BLaER1 treated with 17β-estradiol and CSF1 and Interleukin-3, amounts not matched to agents 10 nM and 100 nM (cell line): ENCODE data around the gene HSD3B1.
A peak's percentile ranks its signal among the peaks of the same experiment; 100 is the strongest.
"Not testable (repeated sequence)": the region's sequence is repeated elsewhere in the genome, so short reads cannot be mapped to it uniquely, and the experiment has no call there.

Experiments
- H3K27ac ChIP-seq, 11 experiments: shearing (Covaris generic); formaldehyde crosslinking; 2 replicates each; pipeline ENCODE4 v1.8.1; 2022
- H3K27me3 ChIP-seq, 11 experiments: shearing (Covaris generic); formaldehyde crosslinking; 2 replicates each; pipeline ENCODE4 v1.8.1; 2022
- H3K36me3 ChIP-seq, 11 experiments: shearing (Covaris generic); formaldehyde crosslinking; 2 replicates each; pipeline ENCODE4 v1.8.1; 2022
- H3K4me1 ChIP-seq, 10 experiments: shearing (Covaris generic); formaldehyde crosslinking; 2 replicates each; pipeline ENCODE4 v1.8.1; 2022
- H3K4me2 ChIP-seq, 11 experiments: shearing (Covaris generic); formaldehyde crosslinking; 2 replicates each; pipeline ENCODE4 v1.8.1; 2022
- H3K4me3 ChIP-seq, 10 experiments: shearing (Covaris generic); formaldehyde crosslinking; 2 replicates each; pipeline ENCODE4 v1.8.1; 2022
- H3K9ac ChIP-seq, 11 experiments: shearing (Covaris generic); formaldehyde crosslinking; 2 replicates each; pipeline ENCODE4 v1.8.1; 2022
- H3K9me3 ChIP-seq, 11 experiments: shearing (Covaris generic); formaldehyde crosslinking; replicated peaks in 1 of 11; 2 replicates each; pipeline ENCODE4 v1.8.1; 2022
- H4K20me1 ChIP-seq, 11 experiments: shearing (Covaris generic); formaldehyde crosslinking; 2 replicates each; pipeline ENCODE4 v1.8.1; 2022
- Cebpa-rat ChIP-seq, 11 experiments: shearing (Covaris generic); IDR thresholded peaks; 2 replicates each; pipeline ENCODE4 v1.8.1; 2022

The HSD3B1 gene

DNA sequence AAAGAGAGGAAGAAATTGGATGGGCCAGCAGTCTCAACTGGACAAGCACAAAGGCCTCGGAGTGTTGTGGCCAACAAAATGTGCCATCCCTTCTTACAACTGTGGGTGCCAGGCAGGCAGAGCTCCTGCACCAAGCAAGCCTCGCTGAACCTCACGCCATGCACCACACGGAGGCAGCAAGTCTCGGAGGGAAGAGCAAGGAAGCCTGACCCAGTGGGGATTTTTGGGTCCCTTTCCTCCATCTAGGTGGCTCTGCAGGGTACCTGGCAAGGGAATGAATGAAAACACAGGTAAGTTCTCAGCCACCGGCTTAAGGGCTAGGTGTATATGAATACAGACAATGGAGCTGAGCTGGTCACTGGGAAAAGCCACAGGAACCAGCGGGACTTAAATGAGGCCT, 40.8 kb downstream of the HSD3B1 start:
- Histone ChIP-seq H4K20me1 (no peaks in the 10 kb centered on the region), H3K4me1 (peaks cover 0 to 7% (median 0%) of the 10 kb centered on the region in 10 experiments; a peak in 5 of 20 replicates), H3K9me3 (no peaks in the 10 kb centered on the region), H3K4me3 (no peak overlapping the region), H3K27ac (no peak overlapping the region), H3K27me3 (no peaks in the 10 kb centered on the region), H3K9ac (no peak overlapping the region), H3K36me3 (no peaks in the 10 kb centered on the region), H3K4me2 (no peak overlapping the region)
- TF ChIP-seq Cebpa-rat (IDR thresholded peaks at IDR 0.05) = no peak

DNA sequence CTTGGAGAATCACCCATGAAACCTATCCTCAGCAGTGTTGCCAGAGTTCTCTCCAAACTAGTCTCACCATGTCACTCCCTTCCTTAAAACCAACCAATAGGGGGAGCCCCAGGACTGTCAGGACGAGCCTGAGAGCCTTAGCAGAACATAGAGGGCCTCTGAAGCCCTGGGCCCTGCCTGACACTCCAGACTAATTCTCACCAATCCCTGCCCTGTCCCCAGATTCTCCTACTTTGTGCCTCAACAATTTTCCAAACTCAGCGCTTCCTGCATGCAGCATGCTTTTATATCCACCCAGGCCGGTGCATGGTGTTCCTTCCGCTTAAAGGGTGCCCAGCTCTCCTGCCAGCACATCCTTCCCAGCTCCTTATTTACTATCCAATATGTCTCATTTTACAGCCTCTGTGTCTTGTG, 42.7 kb downstream of the HSD3B1 start:
- no peaks in the 10 kb centered on the region for H4K20me1 ChIP-seq
- no peak overlapping the region for H3K9ac ChIP-seq
- no peaks in the 10 kb centered on the region for H3K27me3 ChIP-seq
- H3K36me3 ChIP-seq = no peaks in the 10 kb centered on the region
- no peak overlapping the region for H3K27ac ChIP-seq
- no peaks in the 10 kb centered on the region for H3K9me3 ChIP-seq
- TF ChIP-seq Cebpa-rat (IDR thresholded peaks at IDR 0.05) = no peak
- H3K4me2 ChIP-seq = no peak overlapping the region
- H3K4me1 ChIP-seq = peaks cover 0 to 8% (median 0%) of the 10 kb centered on the region in 10 experiments; a peak in 5 of 20 replicates
- H3K4me3 ChIP-seq = no peak overlapping the region

DNA sequence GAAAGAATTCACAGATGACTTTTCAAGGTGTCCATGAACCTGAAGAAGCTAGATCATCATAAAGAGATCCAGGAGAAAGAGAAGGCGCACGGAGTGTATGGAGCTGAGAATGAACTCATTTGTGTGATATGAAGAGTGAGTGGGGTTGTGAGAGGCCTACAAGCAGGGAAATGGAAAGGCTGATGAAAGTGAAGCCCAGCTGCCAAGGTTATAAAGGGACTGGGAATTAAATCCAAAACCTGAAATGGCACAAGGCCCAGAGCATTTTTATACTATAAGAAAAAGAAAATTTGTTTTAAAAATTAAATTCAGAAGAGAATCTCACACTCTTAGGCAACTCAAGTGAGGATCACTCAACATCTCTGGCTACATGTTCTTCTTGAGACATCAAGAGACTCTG, 43.4 kb downstream of the HSD3B1 start:
- Histone ChIP-seq H3K4me2 (no peak overlapping the region), H4K20me1 (no peaks in the 10 kb centered on the region), H3K4me3 (no peak overlapping the region), H3K27ac (no peak overlapping the region), H3K4me1 (peaks cover 0 to 8% (median 0%) of the 10 kb centered on the region in 10 experiments; a peak in 5 of 20 replicates), H3K27me3 (no peaks in the 10 kb centered on the region), H3K9me3 (no peaks in the 10 kb centered on the region), H3K9ac (no peak overlapping the region), H3K36me3 (no peaks in the 10 kb centered on the region)
- TF ChIP-seq Cebpa-rat (IDR thresholded peaks at IDR 0.05) = no peak

DNA sequence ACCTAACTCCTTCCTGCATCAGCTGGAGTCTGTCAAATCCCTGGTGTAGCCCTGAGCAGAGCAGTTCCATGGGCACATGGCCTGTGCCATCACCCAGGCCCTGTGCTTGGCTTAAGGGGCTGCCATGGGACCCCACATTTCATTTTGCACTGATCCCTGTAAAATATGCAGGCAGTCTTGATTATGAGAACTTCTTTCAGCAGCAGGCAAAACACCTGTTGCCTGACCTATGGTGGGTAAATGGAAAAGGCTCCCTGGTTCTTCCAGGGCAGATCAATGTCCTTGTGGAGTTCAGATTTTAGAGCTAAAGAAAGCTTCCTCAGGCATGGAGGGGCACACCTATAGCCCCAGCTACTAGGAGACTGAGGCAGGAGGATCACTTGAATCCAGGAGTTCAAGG, 44.2 kb downstream of the HSD3B1 start:
- H4K20me1 ChIP-seq = no peaks in the 10 kb centered on the region
- no peaks in the 10 kb centered on the region for H3K9me3 ChIP-seq
- H3K36me3 ChIP-seq = no peaks in the 10 kb centered on the region
- no peak overlapping the region for H3K27ac ChIP-seq
- H3K4me2 ChIP-seq = no peak overlapping the region
- H3K4me3 ChIP-seq = no peak overlapping the region
- no peak overlapping the region for H3K9ac ChIP-seq
- TF ChIP-seq Cebpa-rat (IDR thresholded peaks at IDR 0.05) = no peak
- no peaks in the 10 kb centered on the region for H3K27me3 ChIP-seq
- H3K4me1 ChIP-seq = peaks cover 0 to 8% (median 0%) of the 10 kb centered on the region in 10 experiments; a peak in 5 of 20 replicates

DNA sequence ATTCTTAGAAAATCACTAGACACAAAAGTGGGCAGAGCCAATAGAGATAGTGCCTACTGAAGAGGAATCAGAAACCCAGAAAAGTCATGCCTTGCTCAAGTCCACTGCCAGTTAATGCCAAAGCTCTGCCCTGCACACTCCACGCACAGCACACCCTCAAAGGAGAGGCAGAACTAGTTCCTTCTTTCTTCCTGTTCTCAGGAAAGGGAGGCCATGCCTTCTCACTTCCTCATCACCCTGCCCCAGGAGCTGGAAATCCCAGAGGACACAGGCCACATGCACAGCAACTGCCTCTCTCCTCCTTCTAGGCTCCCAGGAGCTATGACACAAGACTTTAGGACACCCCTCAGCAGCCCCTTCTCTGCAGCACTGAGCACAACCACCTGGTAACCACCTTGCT, 45.6 kb downstream of the HSD3B1 start:
- H3K4me1 ChIP-seq, H4K20me1 ChIP-seq, H3K27ac ChIP-seq, H3K9ac ChIP-seq, H3K36me3 ChIP-seq, H3K4me3 ChIP-seq, H3K27me3 ChIP-seq, H3K9me3 ChIP-seq: not testable (repeated sequence)
- peak overlapping the region in 2 of 11 experiments; percentile 22 to 28; a peak in 2 of 22 replicates for H3K4me2 ChIP-seq

- H3K4me2 ChIP-seq, H3K9me3 ChIP-seq, H3K27me3 ChIP-seq, H3K4me3 ChIP-seq, H4K20me1 ChIP-seq, H3K9ac ChIP-seq, H3K36me3 ChIP-seq, H3K27ac ChIP-seq, H3K4me1 ChIP-seq: not testable (repeated sequence)
Observed at GRCh38 chr1:119553302-119554071, 46.5 kb downstream of the HSD3B1 start.

DNA sequence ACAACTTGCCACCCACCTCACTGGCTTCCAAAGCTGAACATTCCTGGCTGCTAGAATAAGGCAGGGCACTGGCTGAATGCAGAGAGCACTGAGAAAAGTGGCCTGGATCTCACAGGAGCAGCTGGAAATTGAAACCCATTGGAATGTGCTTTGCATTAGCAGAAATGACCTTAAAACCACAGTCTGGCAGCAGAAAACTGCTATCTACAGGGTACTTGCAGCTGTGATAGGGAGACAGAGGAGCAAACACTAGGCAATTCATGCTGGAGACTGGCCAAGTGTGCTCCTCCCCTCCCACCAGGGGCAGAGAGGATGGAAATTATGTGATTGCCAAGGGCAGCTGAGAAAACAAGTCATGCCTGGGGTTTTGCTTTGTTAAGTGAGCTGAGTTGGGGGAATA, 47.2 kb downstream of the HSD3B1 start:
- H3K27ac ChIP-seq = no peak overlapping the region
- H3K9me3 ChIP-seq = no peaks in the 10 kb centered on the region
- TF ChIP-seq Cebpa-rat (IDR thresholded peaks at IDR 0.05) = no peak
- H3K4me2 ChIP-seq = no peak overlapping the region
- H3K9ac ChIP-seq = no peak overlapping the region
- H4K20me1 ChIP-seq = no peaks in the 10 kb centered on the region
- H3K4me1 ChIP-seq = peaks cover 0 to 8% (median 0%) of the 10 kb centered on the region in 10 experiments; a peak in 5 of 20 replicates
- H3K36me3 ChIP-seq = no peaks in the 10 kb centered on the region
- H3K4me3 ChIP-seq = no peak overlapping the region
- H3K27me3 ChIP-seq = no peaks in the 10 kb centered on the region

DNA sequence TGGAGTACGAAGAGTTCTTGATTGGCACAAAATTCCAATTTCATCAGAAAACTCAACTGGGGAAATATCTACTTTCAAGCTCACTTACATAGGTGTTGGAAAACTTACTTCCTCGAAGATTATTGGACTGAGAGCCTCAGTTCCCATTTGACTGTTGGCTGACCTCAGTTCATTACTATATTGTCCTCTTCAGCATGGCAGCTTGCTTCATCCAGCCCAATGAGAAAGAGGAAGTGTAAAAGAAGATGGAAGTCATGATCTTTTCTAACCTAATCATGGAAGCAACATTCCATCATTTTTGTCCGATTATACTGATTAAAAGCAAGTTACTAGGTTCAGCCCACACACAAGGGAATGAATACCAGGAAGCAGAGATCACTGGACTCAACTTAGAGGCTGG, 49.4 kb downstream of the HSD3B1 start:
- no peaks in the 10 kb centered on the region for H3K36me3 ChIP-seq
- no peaks in the 10 kb centered on the region for H3K27me3 ChIP-seq
- H3K4me1 ChIP-seq = peaks cover 0 to 8% (median 0%) of the 10 kb centered on the region in 10 experiments; a peak in 5 of 20 replicates
- no peak overlapping the region for H3K27ac ChIP-seq
- no peaks in the 10 kb centered on the region for H3K9me3 ChIP-seq
- no peaks in the 10 kb centered on the region for H4K20me1 ChIP-seq
- no peak overlapping the region for H3K4me3 ChIP-seq
- H3K4me2 ChIP-seq = no peak overlapping the region
- no peak overlapping the region for H3K9ac ChIP-seq
- no peak for TF ChIP-seq Cebpa-rat (IDR thresholded peaks at IDR 0.05)

GRCh38 chr1:119560402-119560801, 53.4 kb downstream of the HSD3B1 start:
- not testable (repeated sequence) for H3K36me3 ChIP-seq, H3K4me3 ChIP-seq, H4K20me1 ChIP-seq, H3K27me3 ChIP-seq, H3K27ac ChIP-seq, H3K9ac ChIP-seq, H3K9me3 ChIP-seq, H3K4me2 ChIP-seq
- peaks cover 0 to 13% (median 5%) of the 10 kb centered on the region in 10 experiments; a peak in 11 of 20 replicates for H3K4me1 ChIP-seq

- peaks cover 0 to 38% (median 20%) of the 10 kb centered on the region in 10 experiments; a peak in 16 of 20 replicates for H3K4me1 ChIP-seq
- no peaks in the 10 kb centered on the region for H4K20me1 ChIP-seq
- H3K36me3 ChIP-seq = no peaks in the 10 kb centered on the region
- H3K9me3 ChIP-seq = no peaks in the 10 kb centered on the region
- H3K27ac ChIP-seq = peak overlapping the region in 2 of 11 experiments; percentile 60; a peak in 3 of 22 replicates
- H3K9ac ChIP-seq = no peak overlapping the region
- peak overlapping the region in 5 of 11 experiments; percentile 43 to 64 (median 47); a peak in 9 of 22 replicates for H3K4me2 ChIP-seq
- no peak overlapping the region for H3K4me3 ChIP-seq
- H3K27me3 ChIP-seq = no peaks in the 10 kb centered on the region
- no peak for TF ChIP-seq Cebpa-rat (IDR thresholded peaks at IDR 0.05)
Observed at GRCh38 chr1:119564548-119564947, 57.5 kb downstream of the HSD3B1 start.
